GM12875 (cell line): ENCODE results near the gene SWAP70.
"Not testable (repeated sequence)": the region's sequence is repeated elsewhere in the genome, so short reads cannot be mapped to it uniquely, and the experiment has no call there.

Source experiments
- H3K4me3 ChIP-seq: one replicate; pipeline ENCODE4 v1.5.1; 2011; ENCODE audit warnings: low read depth, low read length, control low read depth
- TF ChIP-seq, protein P1 (sequence below): IDR thresholded peaks from 2 replicates; pipeline ENCODE4 v1.5.1; 2011; ENCODE audit warnings: low read depth, mild to moderate bottlenecking, control low read depth, inconsistent platforms, low read length, moderate library complexity, borderline replicate concordance; ENCODE audit not compliant: insufficient read depth

SWAP70 gene

DNA sequence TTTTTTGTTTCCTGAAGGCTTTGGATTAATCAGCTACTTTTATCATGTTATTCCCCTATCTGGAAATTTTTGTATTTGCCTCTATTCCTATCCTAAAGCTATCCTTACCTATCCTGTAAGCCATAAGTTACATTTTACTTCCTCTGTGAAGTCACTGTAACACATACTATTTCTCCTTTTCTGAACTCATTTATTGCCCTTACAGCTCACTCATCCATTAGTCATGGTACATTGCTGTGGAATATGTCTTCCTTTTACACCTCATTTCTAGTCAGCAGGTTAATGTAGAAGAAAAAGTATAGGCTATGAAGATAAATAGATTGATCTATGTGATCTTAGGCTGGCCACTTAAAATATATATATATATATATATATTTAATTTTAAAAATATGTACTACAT, 28.0 kb downstream of the SWAP70 start:
- TF ChIP-seq, protein P1, sequence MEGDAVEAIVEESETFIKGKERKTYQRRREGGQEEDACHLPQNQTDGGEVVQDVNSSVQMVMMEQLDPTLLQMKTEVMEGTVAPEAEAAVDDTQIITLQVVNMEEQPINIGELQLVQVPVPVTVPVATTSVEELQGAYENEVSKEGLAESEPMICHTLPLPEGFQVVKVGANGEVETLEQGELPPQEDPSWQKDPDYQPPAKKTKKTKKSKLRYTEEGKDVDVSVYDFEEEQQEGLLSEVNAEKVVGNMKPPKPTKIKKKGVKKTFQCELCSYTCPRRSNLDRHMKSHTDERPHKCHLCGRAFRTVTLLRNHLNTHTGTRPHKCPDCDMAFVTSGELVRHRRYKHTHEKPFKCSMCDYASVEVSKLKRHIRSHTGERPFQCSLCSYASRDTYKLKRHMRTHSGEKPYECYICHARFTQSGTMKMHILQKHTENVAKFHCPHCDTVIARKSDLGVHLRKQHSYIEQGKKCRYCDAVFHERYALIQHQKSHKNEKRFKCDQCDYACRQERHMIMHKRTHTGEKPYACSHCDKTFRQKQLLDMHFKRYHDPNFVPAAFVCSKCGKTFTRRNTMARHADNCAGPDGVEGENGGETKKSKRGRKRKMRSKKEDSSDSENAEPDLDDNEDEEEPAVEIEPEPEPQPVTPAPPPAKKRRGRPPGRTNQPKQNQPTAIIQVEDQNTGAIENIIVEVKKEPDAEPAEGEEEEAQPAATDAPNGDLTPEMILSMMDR, result no peak
- H3K4me3 ChIP-seq, result no peak overlapping the region

DNA sequence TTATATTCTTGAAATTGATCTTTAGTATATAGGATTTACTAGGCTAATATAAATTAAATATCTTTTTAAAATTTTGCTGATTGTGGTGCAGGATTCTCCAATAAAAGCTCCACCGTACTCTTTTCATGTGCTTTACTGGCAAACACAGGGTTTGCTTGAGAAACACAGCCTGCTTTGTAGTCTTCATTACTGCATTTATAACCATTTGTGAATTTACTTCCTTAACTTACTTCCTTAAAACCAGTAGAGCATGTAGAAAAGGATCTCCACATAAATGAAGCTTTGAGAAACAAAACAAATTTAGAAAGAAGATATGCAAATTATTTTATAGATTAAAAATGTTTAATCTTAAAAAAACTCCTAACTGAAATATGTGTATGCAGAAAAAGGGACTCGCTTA, 28.8 kb downstream of the SWAP70 start:
- TF ChIP-seq, protein P1, result no peak
- no peak overlapping the region for H3K4me3 ChIP-seq

DNA sequence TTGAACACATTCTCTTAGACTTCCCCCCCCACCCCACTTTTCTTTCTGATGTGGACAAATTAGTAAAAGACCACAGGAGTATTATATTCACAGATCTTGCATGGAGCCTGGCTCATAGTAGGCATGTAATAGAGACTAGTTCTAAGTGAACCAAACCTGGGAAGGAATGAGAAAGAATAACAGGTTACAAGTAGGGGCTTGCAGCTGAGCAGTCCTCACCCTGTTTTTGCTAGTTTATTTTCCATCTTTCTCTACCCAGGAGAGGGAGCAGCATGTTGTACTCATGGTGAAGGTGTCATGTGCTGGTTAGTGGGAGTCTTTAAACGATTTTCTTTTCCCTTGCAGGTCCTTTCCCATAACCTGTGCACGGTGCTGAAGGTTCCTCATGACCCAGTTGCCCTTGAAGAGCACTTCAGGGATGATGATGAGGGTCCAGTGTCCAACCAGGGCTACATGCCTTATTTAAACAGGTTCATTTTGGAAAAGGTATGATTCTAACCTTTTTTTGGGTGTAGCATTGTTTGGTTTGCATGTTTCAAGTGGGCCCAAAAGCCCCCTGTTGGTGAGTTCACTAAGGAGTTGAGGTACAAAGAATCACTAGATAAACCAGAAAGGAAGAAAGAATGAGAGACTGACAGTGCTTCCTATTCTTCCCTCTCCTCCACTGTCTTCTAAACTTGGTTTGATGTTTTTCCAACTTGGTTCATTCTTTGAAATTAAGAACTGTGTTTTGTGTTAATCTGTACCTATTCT, 30.1 kb downstream of the SWAP70 start:
- no peak overlapping the region for H3K4me3 ChIP-seq
- TF ChIP-seq, protein P1, result no peak

DNA sequence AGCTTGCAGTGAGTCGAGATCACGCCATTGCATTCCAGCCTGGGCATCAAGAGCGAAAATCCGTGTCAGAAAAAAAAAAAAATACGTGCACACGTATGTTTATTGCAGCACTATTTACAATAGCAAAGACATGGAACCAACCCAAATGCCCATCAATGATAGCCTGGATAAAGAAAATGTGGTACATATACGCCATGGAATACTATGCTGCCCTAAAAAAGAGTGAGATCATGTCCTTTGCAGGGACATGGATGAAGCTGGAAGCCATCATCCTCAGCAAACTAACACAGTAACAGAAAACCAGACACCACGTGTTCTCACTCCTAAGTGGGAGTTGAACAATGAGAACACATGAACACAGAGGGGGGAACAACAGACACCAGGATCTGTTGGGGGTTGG, 31.4 kb downstream of the SWAP70 start:
- H3K4me3 ChIP-seq, result not testable (repeated sequence)

DNA sequence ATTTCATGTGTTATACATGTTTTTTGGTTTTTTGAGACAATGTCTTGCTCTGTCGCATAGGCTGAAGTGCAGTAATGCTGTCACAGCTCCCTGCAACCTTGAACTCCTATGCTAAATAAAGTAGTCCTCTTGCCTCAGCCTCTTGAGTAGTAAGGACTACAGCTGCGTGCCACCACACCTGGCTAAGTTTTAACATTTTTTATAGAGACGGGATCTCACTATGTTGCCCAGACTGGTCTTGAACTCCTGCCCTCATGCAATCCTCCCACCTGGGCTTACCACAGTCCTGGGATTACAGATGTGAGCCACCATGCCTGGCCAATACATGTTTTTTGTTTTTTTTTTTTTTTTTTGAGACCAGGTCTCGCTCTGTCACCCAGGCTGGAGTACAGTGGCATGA, 33.9 kb downstream of the SWAP70 start:
- TF ChIP-seq, protein P1, result no peak
- no peak overlapping the region for H3K4me3 ChIP-seq

DNA sequence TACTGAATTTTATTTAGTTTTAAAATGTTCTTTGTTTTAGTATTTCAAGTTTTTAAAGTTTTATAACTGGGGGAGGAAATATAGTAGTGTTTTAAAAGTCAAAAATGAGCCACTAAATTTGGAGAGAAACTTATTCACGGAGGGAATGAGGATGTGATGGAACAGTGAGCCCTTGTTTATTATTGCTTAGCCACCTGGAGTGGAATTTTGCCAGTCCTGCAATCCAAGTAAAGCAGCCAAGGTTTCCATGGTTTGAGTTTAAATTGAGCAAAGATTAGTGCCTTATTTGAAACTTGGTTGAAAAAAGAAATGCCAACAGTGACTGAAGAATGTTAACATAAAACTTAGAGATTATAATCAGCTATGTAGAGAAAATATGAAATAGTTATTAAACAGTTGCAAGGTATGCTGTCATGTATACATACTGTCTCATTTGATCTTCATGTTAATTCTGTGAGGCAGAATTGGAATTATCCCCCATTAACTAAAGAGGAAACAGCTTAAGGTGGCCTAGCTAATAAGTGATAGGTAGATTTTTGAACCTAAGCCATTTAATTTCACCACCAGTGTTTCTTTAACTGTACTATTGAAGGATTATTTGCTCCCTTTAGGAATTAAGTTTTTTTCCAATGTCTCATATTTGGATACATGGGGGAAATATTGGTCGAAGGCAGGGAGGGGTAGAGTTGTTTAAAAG, 36.4 kb downstream of the SWAP70 start:
- no peak overlapping the region for H3K4me3 ChIP-seq
- TF ChIP-seq, protein P1, result no peak

DNA sequence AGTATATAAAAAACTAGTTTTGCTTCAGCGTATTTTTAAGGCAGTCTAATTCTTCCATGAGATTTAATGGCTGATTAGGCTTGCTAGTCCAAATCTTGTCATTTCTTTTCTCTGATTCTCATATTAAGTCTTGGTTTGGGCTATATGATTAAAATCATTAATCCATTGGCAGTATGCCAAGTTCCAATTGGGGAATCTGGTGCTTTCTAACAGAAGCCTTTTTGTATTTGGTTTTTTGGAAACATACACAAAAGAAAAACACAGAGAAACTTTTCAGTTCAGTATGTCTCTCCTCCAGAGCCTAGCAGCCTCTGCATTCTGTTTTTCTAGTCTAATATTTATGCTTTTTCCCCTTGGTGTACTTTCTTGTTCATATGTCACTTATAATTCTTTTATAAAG, 37.9 kb downstream of the SWAP70 start:
- TF ChIP-seq, protein P1, result no peak
- no peak overlapping the region for H3K4me3 ChIP-seq
